Central memory CD8-positive, alpha-beta T cell (primary cell): ENCODE measurements around the gene RPGRIP1L.

Experiments
- ATAC-seq: fragments of 150-1000 bp; cut with Tn5 transposase; replicated peaks from 2 replicates; pipeline ENCODE4 v1.10.0; 2022; ENCODE audit warnings: mild to moderate bottlenecking, moderate FRiP score, moderate number of reproducible peaks; ENCODE audit not compliant: poor library complexity, severe bottlenecking; ENCODE audit errors: extremely low read depth
- DNase-seq, 2 donors: peaks; one replicate each; pipeline ENCODE4 v3.0.0; 2021; ENCODE audit warnings: low spot score in 2 of 2
- H3K27ac Mint-ChIP-seq: one replicate; pipeline ENCODE4 v1.8.0; 2022; ENCODE audit warnings: low read depth, mild to moderate bottlenecking, moderate library complexity, mixed read lengths
- H3K27me3 Mint-ChIP-seq: one replicate; pipeline ENCODE4 v1.8.0; 2022; ENCODE audit warnings: mixed read lengths
- H3K36me3 Mint-ChIP-seq: one replicate; pipeline ENCODE4 v1.8.0; 2022; ENCODE audit warnings: mild to moderate bottlenecking, moderate library complexity, mixed read lengths; ENCODE audit not compliant: insufficient read depth
- H3K4me1 Mint-ChIP-seq: one replicate; pipeline ENCODE4 v1.8.0; 2022; ENCODE audit warnings: mixed read lengths
- H3K4me3 Mint-ChIP-seq: one replicate; pipeline ENCODE4 v1.8.0; 2022; ENCODE audit warnings: mild to moderate bottlenecking, moderate library complexity, mixed read lengths
- H3K9me3 Mint-ChIP-seq: one replicate; pipeline ENCODE4 v1.8.0; 2022; ENCODE audit warnings: mixed read lengths

RPGRIP1L gene

DNA sequence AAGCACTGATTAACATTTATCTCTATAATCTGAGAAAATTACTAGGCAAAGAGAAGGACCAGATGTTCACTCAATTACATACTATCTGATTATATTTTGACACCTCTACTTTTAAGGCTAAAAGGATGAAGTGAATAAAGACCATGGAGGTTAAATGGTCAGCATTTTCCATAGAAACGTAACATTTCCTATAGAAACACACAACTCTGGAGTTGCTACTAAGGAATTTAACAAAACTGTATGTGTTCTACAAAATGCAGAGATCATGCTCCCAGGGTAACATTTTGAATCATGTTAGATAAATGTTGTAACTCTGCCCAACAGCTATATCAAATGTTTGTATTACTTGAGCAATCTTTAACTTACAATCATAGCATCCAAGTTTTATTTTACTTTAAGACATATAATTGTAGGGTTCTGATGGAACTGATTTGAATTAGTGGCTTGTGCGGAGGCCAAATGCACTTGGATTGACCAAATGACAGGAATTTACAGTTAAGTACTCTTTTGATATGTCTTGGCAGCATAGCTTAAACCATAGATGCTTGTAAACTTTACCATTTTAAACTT, 97.7 kb downstream of the RPGRIP1L start:
- no peak overlapping the region for H3K27ac Mint-ChIP-seq
- ATAC-seq (no peak), DNase-seq (no peak)
- H3K27me3 Mint-ChIP-seq = no peaks in the 10 kb centered on the region
- no peaks in the 10 kb centered on the region for H3K36me3 Mint-ChIP-seq
- no peak overlapping the region for H3K4me3 Mint-ChIP-seq
- H3K9me3 Mint-ChIP-seq = no peaks in the 10 kb centered on the region
- H3K4me1 Mint-ChIP-seq = no peaks in the 10 kb centered on the region

DNA sequence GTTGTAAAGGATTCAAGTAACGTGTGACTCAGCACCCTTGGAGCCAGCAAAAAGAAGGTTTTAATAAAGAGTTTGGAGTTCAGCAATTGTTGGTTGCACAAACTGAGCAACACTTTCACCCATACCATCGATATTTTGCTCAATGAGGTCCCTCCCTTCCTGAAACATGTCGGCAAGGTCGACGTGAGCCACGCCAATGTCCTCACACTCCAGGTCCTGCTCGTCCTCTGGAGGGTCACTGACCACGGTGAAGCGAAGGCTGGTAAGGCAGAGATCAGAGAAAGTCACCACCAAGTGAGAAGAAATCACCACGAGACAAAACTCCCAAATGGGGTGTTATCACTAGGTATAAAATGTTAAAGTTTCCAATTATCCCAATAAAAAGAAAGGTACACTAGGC, 98.3 kb downstream of the RPGRIP1L start:
- Mint-ChIP-seq H3K4me3 (no peak overlapping the region), H3K36me3 (peaks cover 2% of the 10 kb centered on the region), H3K4me1 (no peaks in the 10 kb centered on the region), H3K27ac (no peak overlapping the region), H3K9me3 (no peaks in the 10 kb centered on the region), H3K27me3 (no peaks in the 10 kb centered on the region)
- no peak for ATAC-seq
- DNase-seq = no peak

DNA sequence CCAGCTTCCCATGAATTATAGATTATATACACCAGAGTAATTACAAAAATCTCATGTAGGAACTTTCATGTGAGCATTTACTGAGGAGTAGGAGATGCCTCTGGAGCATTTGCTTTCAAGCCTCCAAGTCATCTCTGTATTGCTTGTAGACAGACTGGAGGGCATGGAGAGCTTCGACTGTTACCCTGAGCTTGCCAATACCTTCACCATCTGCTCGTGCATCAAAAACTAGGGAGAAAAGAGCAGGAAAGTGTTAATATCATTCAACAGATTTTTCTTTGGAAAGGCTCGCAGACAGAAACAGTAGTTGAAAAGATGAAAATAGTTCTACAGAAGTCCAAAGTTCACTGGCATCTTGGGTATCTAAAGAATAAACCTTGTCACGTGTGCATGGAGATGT, 101.7 kb downstream of the RPGRIP1L start:
- no peak for ATAC-seq
- no peak for DNase-seq
- H3K27me3 Mint-ChIP-seq = no peaks in the 10 kb centered on the region
- H3K27ac Mint-ChIP-seq = no peak overlapping the region
- no peaks in the 10 kb centered on the region for H3K4me1 Mint-ChIP-seq
- no peak overlapping the region for H3K4me3 Mint-ChIP-seq
- peaks cover 2% of the 10 kb centered on the region for H3K36me3 Mint-ChIP-seq
- H3K9me3 Mint-ChIP-seq = no peaks in the 10 kb centered on the region

DNA sequence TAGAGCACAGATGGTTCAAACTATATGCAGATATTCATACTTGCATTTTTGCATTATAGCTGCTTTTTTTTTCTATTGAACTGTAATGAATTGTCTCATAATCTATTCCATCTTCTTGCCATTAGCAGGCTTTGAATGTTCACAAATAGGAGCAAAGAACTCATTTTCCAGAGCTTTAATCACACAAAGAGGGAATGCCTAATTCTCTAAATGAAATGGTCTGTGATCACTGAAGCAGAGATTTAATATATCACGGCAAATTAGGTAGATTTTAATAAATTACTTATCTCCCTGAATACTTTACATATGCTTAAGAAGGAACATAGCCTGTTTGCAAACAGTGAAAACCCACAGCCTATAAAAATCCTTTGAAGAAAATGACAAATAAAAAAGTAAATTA, 103.0 kb downstream of the RPGRIP1L start:
- peaks cover 2% of the 10 kb centered on the region for H3K36me3 Mint-ChIP-seq
- H3K9me3 Mint-ChIP-seq = peaks cover 11% of the 10 kb centered on the region
- no peak overlapping the region for H3K27ac Mint-ChIP-seq
- no peaks in the 10 kb centered on the region for H3K4me1 Mint-ChIP-seq
- DNase-seq = no peak
- H3K27me3 Mint-ChIP-seq = no peaks in the 10 kb centered on the region
- H3K4me3 Mint-ChIP-seq = no peak overlapping the region
- ATAC-seq = no peak

DNA sequence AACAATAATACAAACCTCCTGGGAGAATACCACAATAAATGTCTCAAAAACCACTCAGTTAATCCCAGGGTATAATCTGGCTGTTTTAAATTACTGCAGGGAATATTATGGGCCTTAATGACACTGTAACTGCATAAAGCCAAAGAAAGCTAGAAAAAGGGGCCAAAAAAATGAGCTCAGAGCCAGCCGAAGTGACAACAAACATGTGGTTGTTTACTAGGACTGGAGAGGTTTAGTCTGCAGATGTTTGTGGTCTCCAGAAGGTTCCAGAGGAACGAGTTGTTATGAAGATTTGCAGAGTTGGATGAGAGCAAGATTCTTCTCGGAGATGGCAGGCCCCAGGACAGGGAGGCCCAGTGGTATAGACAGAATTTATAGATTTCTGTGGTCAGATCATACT, 103.5 kb downstream of the RPGRIP1L start:
- Mint-ChIP-seq H3K4me1 (no peaks in the 10 kb centered on the region), H3K9me3 (peaks cover 13% of the 10 kb centered on the region), H3K36me3 (peaks cover 2% of the 10 kb centered on the region), H3K4me3 (no peak overlapping the region), H3K27ac (no peak overlapping the region), H3K27me3 (no peaks in the 10 kb centered on the region)
- no peak for ATAC-seq
- DNase-seq = no peak

DNA sequence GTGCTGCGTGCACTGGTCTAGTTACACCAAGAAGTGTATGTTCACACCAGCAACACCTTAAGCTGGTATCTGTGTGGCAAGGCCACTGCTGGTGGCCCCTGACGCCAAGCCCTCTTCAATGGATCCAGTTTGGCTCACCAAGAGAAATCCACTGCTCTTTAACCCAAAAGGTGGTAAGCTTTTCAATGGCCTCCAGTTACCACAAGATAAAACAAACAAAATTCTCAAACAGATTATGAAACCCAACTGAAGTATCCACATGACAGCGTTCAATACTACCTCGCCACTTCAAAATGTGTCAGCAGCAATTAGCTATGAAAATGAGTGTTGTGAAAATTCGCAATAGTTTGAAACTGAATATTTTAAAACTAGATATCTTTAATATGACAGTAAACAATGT, 104.1 kb downstream of the RPGRIP1L start:
- ATAC-seq = no peak
- Mint-ChIP-seq H3K4me1 (no peaks in the 10 kb centered on the region), H3K27me3 (no peaks in the 10 kb centered on the region), H3K36me3 (peaks cover 2% of the 10 kb centered on the region), H3K9me3 (peaks cover 13% of the 10 kb centered on the region), H3K4me3 (no peak overlapping the region), H3K27ac (no peak overlapping the region)
- DNase-seq = no peak

DNA sequence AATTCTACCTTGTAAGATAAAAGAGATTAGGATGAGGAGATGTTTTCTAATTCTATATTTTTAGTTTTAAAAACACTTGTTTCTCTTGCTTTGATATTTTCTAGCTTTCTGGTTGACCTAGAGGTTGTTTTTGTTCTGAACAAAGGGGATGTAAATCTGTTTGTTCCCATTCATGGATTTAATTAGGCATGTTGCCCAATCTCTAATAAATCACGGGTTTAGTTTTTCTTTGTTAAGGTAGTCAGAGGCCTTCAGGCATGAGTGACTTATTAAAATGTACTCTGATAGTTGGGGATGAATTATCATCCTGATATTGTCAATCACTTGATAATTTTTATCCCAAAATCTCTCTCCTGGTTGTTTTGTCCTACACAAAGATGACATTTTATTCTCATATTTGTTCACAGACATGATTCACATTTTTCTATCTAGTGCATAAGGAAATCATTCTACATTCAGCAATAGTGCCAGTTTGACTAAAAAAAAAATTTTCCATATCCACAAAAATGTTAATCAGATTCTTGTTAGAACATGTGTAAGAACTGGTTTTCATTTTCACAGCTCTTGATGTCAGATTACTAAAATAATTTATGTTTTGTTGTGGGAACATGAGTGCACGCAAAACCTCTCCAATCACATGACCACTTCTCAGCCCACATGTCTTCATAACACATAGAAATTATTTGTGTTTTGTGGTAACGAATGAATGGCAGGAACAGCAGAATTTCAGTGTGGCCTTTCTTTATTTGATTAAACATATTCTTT, 105.0 kb downstream of the RPGRIP1L start:
- no peak overlapping the region for H3K4me3 Mint-ChIP-seq
- ATAC-seq (no peak), DNase-seq (no peak)
- no peaks in the 10 kb centered on the region for H3K27me3 Mint-ChIP-seq
- H3K4me1 Mint-ChIP-seq = no peaks in the 10 kb centered on the region
- H3K9me3 Mint-ChIP-seq = peaks cover 13% of the 10 kb centered on the region
- H3K36me3 Mint-ChIP-seq = peaks cover 2% of the 10 kb centered on the region
- no peak overlapping the region for H3K27ac Mint-ChIP-seq

DNA sequence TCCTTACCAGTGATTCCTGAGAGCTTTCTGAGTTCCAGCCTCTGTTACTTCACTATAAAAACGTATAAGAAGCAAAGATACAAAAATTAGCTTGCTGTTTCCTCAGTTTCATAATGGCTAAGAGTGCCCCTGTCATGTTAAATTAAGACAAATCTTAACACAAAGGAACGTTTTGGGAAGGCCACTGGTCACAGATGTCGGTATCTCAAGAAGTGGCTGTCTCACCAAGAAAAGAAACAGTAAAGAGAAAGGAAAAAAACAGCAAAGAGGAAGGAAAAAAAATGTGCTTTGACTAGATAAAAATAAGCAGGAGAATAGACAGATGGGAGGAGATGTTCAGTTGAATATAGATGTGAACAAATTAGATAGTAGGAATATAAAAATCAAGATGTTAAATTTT, 105.9 kb downstream of the RPGRIP1L start:
- no peaks in the 10 kb centered on the region for H3K27me3 Mint-ChIP-seq
- H3K36me3 Mint-ChIP-seq = peaks cover 2% of the 10 kb centered on the region
- no peak for ATAC-seq
- H3K4me1 Mint-ChIP-seq = no peaks in the 10 kb centered on the region
- DNase-seq = no peak
- no peak overlapping the region for H3K4me3 Mint-ChIP-seq
- H3K27ac Mint-ChIP-seq = no peak overlapping the region
- H3K9me3 Mint-ChIP-seq = peaks cover 13% of the 10 kb centered on the region

DNA sequence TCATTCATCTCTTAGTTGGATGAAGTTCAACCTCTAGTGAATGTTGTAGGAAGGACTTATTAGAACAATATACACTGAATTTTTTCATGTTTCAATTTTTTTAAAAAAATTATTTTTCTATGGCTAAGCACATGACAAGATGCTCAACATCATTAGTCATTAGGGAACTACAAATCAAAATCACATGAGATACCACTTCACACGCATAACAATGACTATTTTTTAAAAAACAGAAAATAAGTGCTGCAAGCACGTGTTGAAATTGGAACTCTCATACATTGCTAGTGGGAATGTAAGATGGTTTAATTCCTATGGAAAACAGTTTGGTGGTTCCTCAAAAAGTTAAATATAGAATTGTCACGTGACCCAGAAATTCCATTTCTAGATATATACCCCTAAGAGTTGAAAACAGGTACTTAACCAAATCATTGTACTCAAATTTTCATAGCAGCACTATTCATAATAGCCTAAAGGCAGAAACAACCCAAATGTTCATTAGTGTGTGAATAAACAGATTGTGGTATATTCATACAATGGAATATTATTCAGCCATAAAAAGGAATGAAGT, 115.5 kb downstream of the RPGRIP1L start:
- no peaks in the 10 kb centered on the region for H3K36me3 Mint-ChIP-seq
- no peak overlapping the region for H3K27ac Mint-ChIP-seq
- no peak for ATAC-seq
- H3K4me1 Mint-ChIP-seq = no peaks in the 10 kb centered on the region
- no peak overlapping the region for H3K4me3 Mint-ChIP-seq
- no peak for DNase-seq
- H3K9me3 Mint-ChIP-seq = no peaks in the 10 kb centered on the region
- no peaks in the 10 kb centered on the region for H3K27me3 Mint-ChIP-seq

DNA sequence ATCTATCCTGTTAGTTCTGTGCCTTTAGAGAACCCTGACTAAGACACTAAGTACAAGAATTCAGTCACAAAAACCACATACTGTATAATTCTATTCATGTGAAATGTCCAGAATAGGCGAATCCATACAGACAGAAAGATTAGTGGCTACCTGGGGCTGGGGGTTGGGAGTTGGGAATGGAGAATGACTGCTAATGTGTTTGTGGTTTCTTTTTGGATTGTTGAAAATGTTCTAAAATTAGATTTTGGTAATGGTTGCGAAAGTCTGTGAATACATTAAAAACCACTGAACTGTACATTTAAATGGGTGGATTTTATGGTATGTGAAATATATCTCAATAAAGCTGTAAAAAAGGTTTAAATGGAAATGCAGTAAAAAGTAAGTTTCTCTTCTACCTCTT, 120.3 kb downstream of the RPGRIP1L start:
- H3K4me1 Mint-ChIP-seq = no peaks in the 10 kb centered on the region
- no peaks in the 10 kb centered on the region for H3K36me3 Mint-ChIP-seq
- ATAC-seq (no peak), DNase-seq (no peak)
- H3K27me3 Mint-ChIP-seq = no peaks in the 10 kb centered on the region
- H3K9me3 Mint-ChIP-seq = no peaks in the 10 kb centered on the region
- no peak overlapping the region for H3K27ac Mint-ChIP-seq
- no peak overlapping the region for H3K4me3 Mint-ChIP-seq

DNA sequence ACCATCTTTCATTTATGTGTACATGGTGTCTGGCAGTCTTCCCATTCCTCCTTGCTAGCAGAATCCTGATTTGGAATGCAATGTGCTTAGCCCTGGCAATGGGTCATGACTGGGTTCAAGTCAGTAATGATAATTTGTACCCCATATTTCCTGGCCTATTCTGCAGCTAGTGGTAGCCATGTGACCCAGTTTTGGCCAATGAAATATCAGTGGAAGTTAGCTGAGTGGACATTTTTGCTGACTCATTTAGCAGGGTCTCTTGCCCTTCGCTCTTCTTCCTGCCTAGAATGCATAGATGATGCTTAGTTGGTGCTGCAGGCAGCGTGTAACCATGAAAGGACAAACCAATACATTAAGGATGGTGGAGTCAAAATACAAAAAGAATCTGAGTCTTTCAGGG, 121.9 kb downstream of the RPGRIP1L start:
- Mint-ChIP-seq H3K27me3 (no peaks in the 10 kb centered on the region), H3K9me3 (no peaks in the 10 kb centered on the region), H3K4me1 (no peaks in the 10 kb centered on the region), H3K4me3 (no peak overlapping the region), H3K36me3 (no peaks in the 10 kb centered on the region), H3K27ac (no peak overlapping the region)
- no peak for DNase-seq
- ATAC-seq = no peak

DNA sequence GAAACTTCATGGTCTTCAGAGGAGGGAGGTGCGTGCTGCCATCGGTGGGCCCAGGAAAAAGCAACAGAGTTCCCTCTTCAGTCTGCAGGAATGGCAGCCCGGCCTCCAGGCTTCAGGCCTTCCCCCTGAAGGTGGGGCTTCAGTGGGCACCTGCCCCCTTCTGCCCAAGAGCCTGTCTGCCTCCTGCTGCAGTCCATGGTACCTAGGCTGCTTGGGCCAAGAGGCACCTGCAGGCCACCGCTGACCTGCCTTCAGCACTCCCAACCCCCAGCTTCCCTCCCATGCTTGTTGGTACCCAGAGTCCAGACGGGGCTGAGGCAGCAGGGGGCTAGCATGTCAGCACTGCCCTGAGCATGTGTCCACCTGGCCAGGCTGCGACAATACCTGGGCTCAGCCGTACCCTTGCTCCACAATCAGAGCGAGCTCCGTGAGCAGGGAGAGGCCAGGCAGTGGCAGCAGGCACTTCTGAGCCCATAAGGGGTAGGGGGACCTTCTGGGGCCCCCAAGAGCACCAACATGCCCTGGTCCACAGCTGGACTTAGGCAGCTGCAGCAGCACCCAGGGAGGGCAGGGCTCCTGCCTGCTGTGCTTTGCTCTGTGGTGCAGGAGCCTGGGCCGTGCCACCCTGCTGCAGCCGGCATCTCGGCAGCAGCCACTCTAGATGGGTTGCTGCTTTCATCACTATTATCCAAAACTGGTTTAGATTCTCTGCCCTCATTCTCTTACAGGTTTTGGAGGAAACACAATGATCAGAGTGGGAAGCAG, 123.4 kb downstream of the RPGRIP1L start:
- H3K36me3 Mint-ChIP-seq = no peaks in the 10 kb centered on the region
- H3K27ac Mint-ChIP-seq = no peak overlapping the region
- no peaks in the 10 kb centered on the region for H3K4me1 Mint-ChIP-seq
- H3K9me3 Mint-ChIP-seq = no peaks in the 10 kb centered on the region
- no peaks in the 10 kb centered on the region for H3K27me3 Mint-ChIP-seq
- H3K4me3 Mint-ChIP-seq = no peak overlapping the region
- ATAC-seq (no peak), DNase-seq (no peak)

DNA sequence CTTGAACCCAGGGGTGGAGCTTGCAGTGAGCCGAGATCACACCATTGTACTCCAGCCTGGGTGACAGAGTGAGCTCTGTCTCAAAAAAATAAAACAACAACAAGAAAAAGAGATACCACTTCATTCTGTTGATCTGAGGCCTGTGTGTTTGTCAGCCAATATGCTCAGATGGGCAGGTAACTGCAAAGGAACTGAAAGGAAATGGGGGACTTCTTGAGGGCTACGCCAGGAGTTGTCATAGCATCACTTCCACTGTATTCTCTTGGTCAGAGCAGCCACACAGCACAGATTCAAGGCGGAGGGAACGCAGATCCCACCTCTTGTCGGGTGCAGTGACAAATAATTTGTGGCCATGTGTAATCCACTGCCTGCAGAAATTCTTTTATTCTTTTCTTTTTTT, 126.8 kb downstream of the RPGRIP1L start:
- Mint-ChIP-seq H3K9me3 (no peaks in the 10 kb centered on the region), H3K27me3 (no peaks in the 10 kb centered on the region), H3K27ac (no peak overlapping the region), H3K36me3 (no peaks in the 10 kb centered on the region), H3K4me1 (no peaks in the 10 kb centered on the region), H3K4me3 (no peak overlapping the region)
- DNase-seq = no peak
- no peak for ATAC-seq
